ENCODE results near the gene KBTBD12.

GRCh38 chr3:128007033-128007424 lies 92.0 kb downstream of the KBTBD12 start:
- TF ChIP-seq CTCF (conservative IDR thresholded peaks at IDR 0.05) = no peak
- no peak for TF ChIP-seq ZFX (IDR thresholded peaks at IDR 0.05)
